Islet precursor cell (in vitro differentiated cells): Measurements from ENCODE around the gene SLC9A9.
"Not testable (repeated sequence)": the region's sequence is repeated elsewhere in the genome, so short reads cannot be mapped to it uniquely, and the experiment has no call there.

Source experiments
- DNase-seq: peaks from one replicate; pipeline ENCODE4 v3.0.0-alpha.2; 2018

The SLC9A9 gene

GRCh38 chr3:143751643-143752178 lies 96.6 kb downstream of the SLC9A9 start:
- no peak for DNase-seq

DNA sequence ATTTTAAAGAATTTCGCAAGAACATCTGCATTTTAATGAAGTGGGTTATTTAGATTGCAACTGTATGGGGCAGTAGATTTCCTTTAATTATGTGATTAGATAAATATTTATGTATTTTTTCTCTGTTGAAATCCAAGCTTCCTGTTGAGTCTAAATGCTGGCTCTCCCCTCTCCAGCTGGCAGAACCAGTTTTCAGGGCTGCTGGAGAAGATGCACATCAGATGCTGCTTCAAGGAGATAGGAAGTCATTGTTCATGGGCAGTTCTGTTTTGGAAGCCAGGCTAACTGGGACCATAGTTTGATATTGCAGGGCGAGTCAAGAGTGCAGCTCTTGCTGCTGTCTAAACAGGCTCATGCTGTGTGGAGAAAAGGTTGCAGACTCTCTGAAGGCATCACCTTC lies 97.4 kb downstream of the SLC9A9 start:
- DNase-seq: no peak

DNA sequence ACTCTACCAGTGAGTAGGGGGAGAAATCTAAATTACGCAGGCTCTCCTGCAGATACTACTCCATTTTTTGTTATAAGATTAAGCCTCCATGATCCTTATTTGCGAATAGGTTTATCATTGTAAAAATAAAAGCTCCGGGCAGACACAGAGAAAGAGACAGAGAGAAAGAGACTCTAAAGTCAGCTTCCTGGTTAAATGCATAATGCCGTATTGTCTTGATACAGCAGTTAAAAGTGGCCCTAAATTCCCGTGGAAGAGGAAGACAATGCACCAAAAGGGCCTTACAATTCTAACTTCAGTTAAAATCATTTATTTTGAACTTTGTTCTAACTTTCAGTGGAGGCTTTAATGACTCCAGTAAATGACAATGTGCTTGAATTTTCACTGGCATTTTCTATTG lies 98.3 kb downstream of the SLC9A9 start:
- no peak for DNase-seq

GRCh38 chr3:143737065-143737464 lies 111.2 kb downstream of the SLC9A9 start:
- DNase-seq: no peak

DNA sequence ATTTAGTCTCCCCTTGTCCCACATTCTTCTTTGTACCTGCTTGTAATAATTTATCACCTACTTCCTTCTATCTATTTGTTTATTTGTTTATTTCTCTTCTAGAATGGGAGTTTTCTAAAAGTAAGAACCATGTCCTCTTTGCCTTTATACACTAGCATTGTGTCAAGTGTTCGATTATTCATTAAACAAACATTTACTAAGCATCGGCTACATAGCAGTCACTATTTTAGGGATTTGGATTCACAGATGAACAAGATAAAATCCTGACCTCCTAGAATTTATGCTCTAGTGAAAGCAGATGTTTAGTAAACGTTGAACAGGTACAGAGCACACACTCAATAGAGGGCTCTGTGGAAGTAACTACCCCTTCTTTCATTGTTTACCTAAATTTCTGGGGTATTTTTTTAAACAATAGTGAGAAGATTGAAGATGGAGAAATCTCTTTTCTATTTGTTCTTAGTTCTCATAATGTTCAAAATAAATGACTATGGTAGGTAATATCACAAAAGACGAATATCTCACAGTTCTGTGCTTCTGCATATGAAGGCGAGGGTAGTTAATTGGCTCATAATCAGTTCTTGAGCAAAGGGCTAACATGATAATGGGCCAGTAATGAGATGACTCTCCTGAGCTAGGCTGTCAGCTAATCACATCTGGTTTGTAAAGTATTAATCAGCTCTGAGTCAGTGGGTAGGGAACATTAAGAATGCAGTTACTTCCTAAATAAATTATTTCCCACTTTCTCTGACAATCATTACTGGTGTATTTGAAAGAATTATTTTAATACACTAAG lies 111.9 kb downstream of the SLC9A9 start:
- DNase-seq: no peak

DNA sequence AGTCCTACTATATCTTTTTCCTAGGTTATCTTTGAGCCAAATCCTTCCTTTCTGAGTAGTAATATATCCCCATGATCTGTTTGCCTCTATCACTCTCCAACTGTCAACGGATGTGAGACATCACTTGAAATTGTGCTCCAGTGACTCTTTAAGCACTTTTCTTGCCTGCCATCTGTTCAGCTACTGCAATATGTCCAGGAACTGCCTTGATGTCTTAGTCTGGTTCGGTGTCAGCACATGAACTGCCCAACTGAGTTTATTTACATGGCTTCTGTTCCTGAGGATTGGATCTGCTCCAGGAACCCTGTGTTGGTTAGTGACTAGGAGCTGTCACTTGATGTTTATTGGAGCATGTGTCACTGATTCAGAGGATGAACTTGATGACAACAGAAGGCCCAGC lies 116.5 kb downstream of the SLC9A9 start:
- no peak for DNase-seq

DNA sequence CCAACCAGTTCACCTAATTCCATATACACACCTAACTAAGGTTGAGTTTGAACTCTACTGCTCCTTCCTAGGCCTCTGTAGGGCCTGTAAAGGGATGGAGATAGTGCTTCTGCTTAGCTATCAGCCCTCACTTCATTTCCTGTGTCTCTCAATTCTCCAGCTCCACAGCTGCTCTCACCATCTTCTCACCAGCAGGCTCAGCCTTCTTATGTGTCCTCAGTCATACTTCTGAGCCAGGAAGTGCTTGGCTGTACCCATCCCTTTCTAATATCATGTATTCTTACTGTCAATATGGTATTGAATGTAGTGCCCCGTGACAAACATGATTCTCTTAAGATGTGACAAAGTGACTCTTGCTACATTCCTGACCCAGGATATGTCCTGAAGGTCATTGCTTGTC lies 116.9 kb downstream of the SLC9A9 start:
- DNase-seq: no peak

- no peak for DNase-seq
Measured at GRCh38 chr3:143727391-143727790, 120.9 kb downstream of the SLC9A9 start.

- DNase-seq: no peak
Measured at GRCh38 chr3:143726727-143727126, 121.5 kb downstream of the SLC9A9 start.

GRCh38 chr3:143720381-143720780 lies 127.9 kb downstream of the SLC9A9 start:
- no peak for DNase-seq

DNA sequence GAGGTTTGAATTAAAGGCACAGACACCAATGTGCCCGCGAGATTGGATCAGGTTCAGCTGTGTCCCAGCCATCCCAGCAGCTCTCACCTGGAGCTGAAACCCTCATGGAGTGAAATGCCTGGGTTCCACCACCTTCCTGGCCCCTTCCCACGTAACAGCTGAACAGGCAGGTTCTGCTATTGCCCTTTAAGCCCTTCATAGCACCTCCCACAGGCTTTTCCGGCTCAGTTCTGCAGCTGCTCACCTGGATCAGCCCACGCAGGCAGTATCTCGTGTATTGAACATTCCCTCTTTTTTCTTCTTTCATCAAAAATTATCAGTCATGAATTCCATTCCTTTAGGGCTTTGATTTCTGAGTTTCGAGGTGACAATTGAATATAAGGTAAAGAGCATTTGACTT lies 129.8 kb downstream of the SLC9A9 start:
- no peak for DNase-seq

DNA sequence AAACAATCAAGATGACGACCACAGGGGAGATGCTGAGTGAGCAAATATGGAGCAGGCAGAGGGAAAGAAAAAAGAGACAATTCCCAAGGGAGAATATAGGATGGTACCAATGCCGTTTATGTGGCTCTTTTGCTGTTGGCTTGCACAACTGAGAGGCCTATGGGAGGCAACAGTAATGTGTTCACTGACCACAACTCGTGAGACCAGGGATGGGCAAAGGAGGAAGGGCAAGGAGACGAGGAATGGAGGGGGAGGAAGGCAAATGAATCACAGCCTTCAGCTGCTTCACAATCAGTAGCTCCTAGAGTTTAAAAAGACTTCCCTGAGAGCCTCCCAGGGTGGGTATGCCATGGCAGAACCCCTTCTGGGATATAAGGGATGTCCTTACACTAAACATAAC lies 131.5 kb downstream of the SLC9A9 start:
- no peak for DNase-seq

GRCh38 chr3:143712522-143712921 lies 135.7 kb downstream of the SLC9A9 start:
- DNase-seq: no peak

- no peak for DNase-seq
Measured at GRCh38 chr3:143707848-143708247, 140.4 kb downstream of the SLC9A9 start.

GRCh38 chr3:143700431-143700975 lies 147.8 kb downstream of the SLC9A9 start:
- no peak for DNase-seq

GRCh38 chr3:143699424-143699823 lies 148.8 kb downstream of the SLC9A9 start:
- no peak for DNase-seq

- DNase-seq: no peak
Measured at GRCh38 chr3:143698682-143699303, 149.5 kb downstream of the SLC9A9 start.

DNA sequence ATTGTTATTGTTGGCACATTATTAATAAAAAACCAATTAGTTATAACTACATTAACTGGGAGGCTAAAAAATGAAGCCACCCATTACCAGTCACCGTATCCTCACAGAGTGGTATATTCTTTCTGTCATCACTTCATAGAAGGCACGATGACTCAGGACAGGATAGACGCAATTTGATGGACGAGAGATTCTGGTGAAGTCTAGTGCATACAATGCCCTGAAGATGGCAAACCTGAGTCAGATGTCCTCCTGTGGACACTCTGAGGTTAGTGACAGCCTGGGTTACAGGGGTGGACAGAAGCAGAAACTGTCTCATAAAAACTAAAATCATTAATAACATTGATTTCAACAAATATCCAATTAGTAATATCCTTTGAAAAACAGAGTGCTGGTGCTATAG lies 150.3 kb downstream of the SLC9A9 start:
- DNase-seq: no peak

- not testable (repeated sequence) for DNase-seq
Measured at GRCh38 chr3:143695333-143695732, 152.9 kb downstream of the SLC9A9 start.

- DNase-seq: no peak
Measured at GRCh38 chr3:143693506-143693905, 154.8 kb downstream of the SLC9A9 start.

GRCh38 chr3:143686638-143687197 lies 161.6 kb downstream of the SLC9A9 start:
- DNase-seq: no peak

GRCh38 chr3:143685491-143685890 lies 162.8 kb downstream of the SLC9A9 start:
- DNase-seq: no peak

- no peak for DNase-seq
Measured at GRCh38 chr3:143677430-143677829, 170.8 kb downstream of the SLC9A9 start.

DNA sequence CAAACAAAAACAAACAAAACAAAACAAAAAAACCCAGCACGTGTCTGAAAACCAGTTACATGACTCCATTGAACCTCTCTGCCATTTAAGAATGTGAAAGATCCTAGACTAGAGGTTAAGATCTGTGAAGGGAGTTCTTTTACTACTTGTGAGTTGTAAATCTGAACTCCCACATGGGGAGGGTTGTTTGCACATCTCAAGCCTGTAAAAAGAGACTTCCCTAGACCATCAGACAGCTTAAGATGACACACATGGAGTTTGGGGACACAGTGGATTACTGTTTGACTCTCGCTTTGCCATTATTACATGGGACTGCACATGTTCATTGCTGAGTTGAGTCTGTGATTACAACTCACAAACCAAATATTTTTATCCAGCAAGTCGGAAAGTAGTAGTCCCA lies 171.5 kb downstream of the SLC9A9 start:
- DNase-seq: no peak
